HCT116 (cell line): ENCODE measurements around the gene ZNF862. TPM values are rescaled to one million over a fixed set of nuclear protein-coding genes. Genes with fewer than 3 reads are reported as not detected.

Source experiments
- ATAC-seq: fragments of 200-7000 bp; cut with Tn5 transposase; 2 replicates; pipeline ENCODE4 v1.9.1; 2020; ENCODE audit warnings: mild to moderate bottlenecking, moderate library complexity
- BruUV-seq: library from RNA; stranded (reverse); fragments of 400-500 nt; replicated peaks from 2 replicates; lab custom pipeline; 2021; lab: Mats Ljungman, UMichigan
- CTCF ChIA-PET: fragments of 300-600 bp; sonication (Branson Sonifier 250); formaldehyde crosslinking; loops from one replicate; lab custom pipeline; 2021; ENCODE audit warnings: antibody characterized with exemption; lab: Charles Lee
- POLR2A ChIA-PET: fragments of 300-600, 350-600 bp; sonication (Branson Sonifier 250); formaldehyde crosslinking; loops from one replicate; lab custom pipeline; 2021; ENCODE audit warnings: antibody characterized with exemption; lab: Charles Lee
- RAD21 ChIA-PET, 2 experiments: fragments of 300-600 bp; sonication (Branson Sonifier 250); formaldehyde crosslinking; loops; one replicate each; lab custom pipeline; 2023; ENCODE audit warnings: low total read pairs in 2 of 2; ENCODE audit not compliant: uncharacterized antibody in 2 of 2, unreplicated experiment in 2 of 2, low non-redundant PET in 1 of 2; lab: Charles Lee
- DNase-seq: peaks from one replicate; pipeline ENCODE4 v3.0.0-alpha.2; 2010; ENCODE audit warnings: low read depth, low spot score
- H2AFZ ChIP-seq: fragments of 200-600 bp; shearing (Covaris generic), sonication (generic); 2 replicates; pipeline ENCODE4 v1.6.1; 2017; ENCODE audit warnings: low read depth, mixed run types, mixed read lengths, antibody characterized with exemption, low read length; ENCODE audit not compliant: poor library complexity, severe bottlenecking
- H3K27ac ChIP-seq: 2 replicates; pipeline ENCODE4 v1.5.1; 2012; ENCODE audit warnings: low read depth, low read length
- H3K27me3 ChIP-seq: fragments of 200-600 bp; sonication (generic); 2 replicates; pipeline ENCODE4 v1.6.1; 2016; ENCODE audit warnings: mixed run types, low read length, mixed read lengths; ENCODE audit not compliant: insufficient read depth
- H3K36me3 ChIP-seq, 2 experiments: fragments of 200-500 bp in 1 of 2; fragments of 200-600 bp in 1 of 2; sonication (Bioruptor generic) in 1 of 2; sonication (generic) in 1 of 2; 2 replicates each; pipeline versions ENCODE4 v1.5.1 to v1.6.1; 2014 to 2016; ENCODE audit warnings: low read length in 2 of 2, inconsistent platforms in 1 of 2, mixed read lengths in 1 of 2, mixed run types in 1 of 2; ENCODE audit not compliant: insufficient read depth in 2 of 2, control insufficient read depth in 1 of 2
- H3K4me1 ChIP-seq, 2 experiments: fragments of 200-600 bp in 1 of 2; sonication (generic) in 1 of 2; 2 replicates each; pipeline versions ENCODE4 v1.5.1 to v1.6.1; 2012 to 2017; ENCODE audit warnings: low read length in 2 of 2, inconsistent platforms in 1 of 2, mild to moderate bottlenecking in 1 of 2, mixed read lengths in 1 of 2, mixed run types in 1 of 2, moderate library complexity in 1 of 2; ENCODE audit not compliant: insufficient read depth in 2 of 2, control insufficient read depth in 1 of 2
- H3K4me2 ChIP-seq: fragments of 200-600 bp; sonication (generic); 2 replicates; pipeline ENCODE4 v1.6.1; 2017; ENCODE audit warnings: mixed run types, low read length, mixed read lengths
- H3K4me3 ChIP-seq, 2 experiments: fragments of 200-600 bp in 1 of 2; sonication (generic) in 1 of 2; replicated peaks in 1 of 2; 2 replicates each; pipeline ENCODE4 v1.5.1; 2011 to 2016; ENCODE audit warnings: low read length in 2 of 2, control low read depth in 1 of 2, low read depth in 1 of 2, mild to moderate bottlenecking in 1 of 2, mixed read lengths in 1 of 2, mixed run types in 1 of 2
- H3K79me2 ChIP-seq: fragments of 200-600 bp; sonication (generic); 2 replicates; pipeline ENCODE4 v1.6.1; 2017; ENCODE audit warnings: mild to moderate bottlenecking, mixed run types, low read length, moderate library complexity, mixed read lengths; ENCODE audit not compliant: insufficient read depth
- H3K9ac ChIP-seq: fragments of 200-600 bp; sonication (generic); 2 replicates; pipeline ENCODE4 v1.6.1; 2016; ENCODE audit warnings: low read length, mixed read lengths
- H3K9me2 ChIP-seq: fragments of 200-600 bp; sonication (generic), shearing (Covaris generic); 2 replicates; pipeline ENCODE4 v1.6.1; 2017; ENCODE audit warnings: mixed run types, mild to moderate bottlenecking, moderate library complexity; ENCODE audit not compliant: insufficient read depth
- H3K9me3 ChIP-seq, 2 experiments: fragments of 200-500 bp in 1 of 2; fragments of 200-600 bp in 1 of 2; sonication (Bioruptor generic) in 1 of 2; sonication (generic) in 1 of 2; 2 replicates each; pipeline ENCODE4 v1.6.1; 2014 to 2017; ENCODE audit warnings: low read length in 2 of 2, mixed read lengths in 2 of 2, inconsistent platforms in 1 of 2, low read depth in 1 of 2, mild to moderate bottlenecking in 1 of 2, mixed run types in 1 of 2, moderate library complexity in 1 of 2; ENCODE audit not compliant: control insufficient read depth in 1 of 2, insufficient read depth in 1 of 2
- H4K20me1 ChIP-seq: fragments of 200-600 bp; sonication (generic), shearing (Covaris generic); 2 replicates; pipeline ENCODE4 v1.6.1; 2017; ENCODE audit warnings: mixed run types, mild to moderate bottlenecking, moderate library complexity; ENCODE audit not compliant: insufficient read depth
- CBX3 ChIP-seq: IDR thresholded peaks from 2 replicates; pipeline ENCODE4 v1.6.1; 2012; ENCODE audit warnings: low read depth
- CEBPB ChIP-seq: IDR thresholded peaks from 2 replicates; pipeline ENCODE4 v1.6.1; 2012; ENCODE audit warnings: low read depth
- EZH2phosphoT487 ChIP-seq: fragments of 200-600 bp; IDR thresholded peaks from 2 replicates; pipeline ENCODE4 v1.6.1; 2018; ENCODE audit warnings: antibody characterized with exemption, borderline replicate concordance
- JUND ChIP-seq: IDR thresholded peaks from 2 replicates; pipeline ENCODE4 v1.6.1; 2012
- POLR2AphosphoS5 ChIP-seq: IDR thresholded peaks from 2 replicates; pipeline ENCODE4 v1.6.1; 2011; ENCODE audit warnings: mild to moderate bottlenecking, low read depth, low read length, moderate library complexity
- SRF ChIP-seq: IDR thresholded peaks from 2 replicates; pipeline ENCODE4 v1.6.1; 2012; ENCODE audit warnings: low read depth
- ZFX ChIP-seq: fragments of 450-650 bp; IDR thresholded peaks from 2 replicates; pipeline ENCODE4 v1.6.1; 2017
- ZNF274 ChIP-seq: fragments of 200-500 bp; sonication (Bioruptor generic); IDR thresholded peaks from 2 replicates; pipeline ENCODE4 v1.6.1; 2014; ENCODE audit warnings: mild to moderate bottlenecking, low read depth, low read length, inconsistent platforms
- intact Hi-C: fragments of 100-400 bp; cut with micrococcal nuclease; formaldehyde crosslinking; loops from 2 replicates; pipeline ENCODE4 v1.10.0; 2022
- total RNA-seq: library from RNA; stranded (reverse); gene quantifications from one replicate; pipeline ENCODE4 v1.2.1, GENCODE V29; 2021; ENCODE audit not compliant: unreplicated experiment
- TF ChIP-seq, protein P1 (sequence below): IDR thresholded peaks from 2 replicates; pipeline ENCODE4 v1.6.1; 2012
- TF ChIP-seq, protein P2 (sequence below): IDR thresholded peaks from 2 replicates; pipeline ENCODE4 v1.6.1; 2012
- TF ChIP-seq, protein P3 (sequence below): IDR thresholded peaks from 2 replicates; pipeline ENCODE4 v1.6.1; 2011; ENCODE audit warnings: mild to moderate bottlenecking, low read length, moderate library complexity; ENCODE audit not compliant: insufficient replicate concordance; ENCODE audit errors: extremely low read depth

The ZNF862 gene
- total RNA-seq, 1 experiment from 2014 or later, result 8.5 TPM

DNA sequence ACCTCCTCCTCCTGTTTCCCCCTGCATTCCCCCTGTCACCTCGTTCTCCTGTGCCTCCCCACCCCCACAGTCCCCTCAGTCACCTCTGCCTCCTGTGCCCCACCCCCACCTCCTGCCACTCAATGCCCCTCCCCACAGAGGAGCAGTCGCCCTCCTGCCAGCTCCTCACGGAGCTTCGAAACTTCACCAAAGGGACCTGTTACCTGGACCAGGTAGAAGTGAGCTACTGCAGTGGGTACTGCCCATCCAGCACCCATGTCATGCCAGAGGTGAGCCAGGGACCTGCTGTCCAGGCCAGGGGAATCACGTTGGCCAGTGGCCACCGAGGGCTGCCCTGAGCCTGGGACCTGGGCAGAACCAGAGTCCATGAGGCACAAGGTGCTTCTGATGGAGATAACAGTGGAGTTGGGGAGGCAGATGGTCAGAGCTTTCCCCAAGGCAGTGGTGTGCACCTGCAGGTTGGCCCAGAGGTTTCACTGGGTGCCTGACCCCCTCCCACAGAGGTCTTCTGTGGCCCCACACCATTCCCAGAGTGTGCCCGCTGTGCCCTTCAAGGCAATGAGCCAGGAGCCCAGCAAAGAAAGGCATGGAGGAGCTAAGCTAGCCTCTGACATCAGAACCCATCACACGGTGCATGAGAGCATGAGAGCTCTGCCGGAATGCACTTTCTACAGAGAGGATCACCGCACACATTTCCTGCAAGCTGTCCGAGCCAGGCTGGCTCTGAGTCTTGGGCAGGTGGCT lies 7.0 kb upstream of the ZNF862 start:
- ChIA-PET RAD21 (no interaction called here), POLR2A (no interaction called here), CTCF (no interaction called here)
- H3K27ac ChIP-seq, result no peak overlapping the region
- H4K20me1 ChIP-seq, result no peaks in the 10 kb centered on the region
- H3K4me2 ChIP-seq, result no peak overlapping the region
- no peaks in the 10 kb centered on the region for H3K36me3 ChIP-seq
- no peak overlapping the region for H2AFZ ChIP-seq
- H3K9ac ChIP-seq, result no peak overlapping the region
- H3K4me1 ChIP-seq, result no peaks in the 10 kb centered on the region
- no peaks in the 10 kb centered on the region for H3K9me2 ChIP-seq
- BruUV-seq, result no TSS peak
- ATAC-seq, result no peak
- H3K27me3 ChIP-seq, result 0 out of 2 replicates have a peak, but pooled peaks cover 11% of the 10 kb centered on the region
- TF ChIP-seq CEBPB, result no peak
- TF ChIP-seq, all 23 proteins: peak for 0
- intact Hi-C loops, result no loop called here
- Histone ChIP-seq H3K79me2 (no peaks in the 10 kb centered on the region), H3K9me3 (no peaks in the 10 kb centered on the region), H3K4me3 (no peak overlapping the region)
- no peak for DNase-seq

DNA sequence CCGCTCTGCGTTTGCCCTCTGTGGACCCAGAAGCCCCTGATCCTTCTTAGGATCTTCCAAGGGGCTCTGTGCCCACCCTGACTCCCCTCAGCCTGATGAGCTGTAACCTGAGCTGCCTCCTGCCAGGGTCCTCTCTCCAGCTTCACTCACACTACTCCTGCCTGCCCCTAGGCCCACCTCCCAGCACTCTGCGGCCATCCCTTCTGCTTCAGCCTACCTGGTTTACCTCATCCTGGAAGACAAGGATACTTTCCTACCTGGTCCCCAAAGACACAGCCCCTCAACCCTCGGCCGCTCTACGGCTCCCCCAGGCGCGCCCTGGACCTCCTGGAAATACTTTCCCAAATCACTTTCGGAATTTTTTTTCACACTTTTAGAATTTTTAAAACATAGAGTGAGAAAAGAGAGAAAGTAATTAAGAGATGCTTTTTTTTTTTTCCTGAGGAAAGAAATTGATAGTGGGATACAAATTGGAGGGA lies 6.4 kb upstream of the ZNF862 start:
- H3K36me3 ChIP-seq, result no peaks in the 10 kb centered on the region
- H3K4me2 ChIP-seq, result no peak overlapping the region
- H3K4me3 ChIP-seq, result no peak overlapping the region
- DNase-seq (no peak), ATAC-seq (no peak)
- no peak overlapping the region for H3K9ac ChIP-seq
- no peaks in the 10 kb centered on the region for H3K9me2 ChIP-seq
- ChIA-PET RAD21 (no interaction called here), CTCF (no interaction called here), POLR2A (no interaction called here)
- 0 out of 2 replicates have a peak, but pooled peaks cover 11% of the 10 kb centered on the region for H3K27me3 ChIP-seq
- no peaks in the 10 kb centered on the region for H4K20me1 ChIP-seq
- no peak for TF ChIP-seq CEBPB
- TF ChIP-seq POLR2AphosphoS5, result no peak
- TF ChIP-seq ZFX, result no peak
- TF ChIP-seq CBX3, result no peak
- TF ChIP-seq, protein P1, sequence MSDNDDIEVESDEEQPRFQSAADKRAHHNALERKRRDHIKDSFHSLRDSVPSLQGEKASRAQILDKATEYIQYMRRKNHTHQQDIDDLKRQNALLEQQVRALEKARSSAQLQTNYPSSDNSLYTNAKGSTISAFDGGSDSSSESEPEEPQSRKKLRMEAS, result no peak
- no peak for TF ChIP-seq JUND
- TF ChIP-seq, protein P2, sequence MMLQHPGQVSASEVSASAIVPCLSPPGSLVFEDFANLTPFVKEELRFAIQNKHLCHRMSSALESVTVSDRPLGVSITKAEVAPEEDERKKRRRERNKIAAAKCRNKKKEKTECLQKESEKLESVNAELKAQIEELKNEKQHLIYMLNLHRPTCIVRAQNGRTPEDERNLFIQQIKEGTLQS, result no peak
- TF ChIP-seq ZNF274, result no peak
- TF ChIP-seq, protein P3, sequence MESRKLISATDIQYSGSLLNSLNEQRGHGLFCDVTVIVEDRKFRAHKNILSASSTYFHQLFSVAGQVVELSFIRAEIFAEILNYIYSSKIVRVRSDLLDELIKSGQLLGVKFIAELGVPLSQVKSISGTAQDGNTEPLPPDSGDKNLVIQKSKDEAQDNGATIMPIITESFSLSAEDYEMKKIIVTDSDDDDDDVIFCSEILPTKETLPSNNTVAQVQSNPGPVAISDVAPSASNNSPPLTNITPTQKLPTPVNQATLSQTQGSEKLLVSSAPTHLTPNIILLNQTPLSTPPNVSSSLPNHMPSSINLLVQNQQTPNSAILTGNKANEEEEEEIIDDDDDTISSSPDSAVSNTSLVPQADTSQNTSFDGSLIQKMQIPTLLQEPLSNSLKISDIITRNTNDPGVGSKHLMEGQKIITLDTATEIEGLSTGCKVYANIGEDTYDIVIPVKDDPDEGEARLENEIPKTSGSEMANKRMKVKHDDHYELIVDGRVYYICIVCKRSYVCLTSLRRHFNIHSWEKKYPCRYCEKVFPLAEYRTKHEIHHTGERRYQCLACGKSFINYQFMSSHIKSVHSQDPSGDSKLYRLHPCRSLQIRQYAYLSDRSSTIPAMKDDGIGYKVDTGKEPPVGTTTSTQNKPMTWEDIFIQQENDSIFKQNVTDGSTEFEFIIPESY, result no peak
- TF ChIP-seq EZH2phosphoT487, result no peak
- TF ChIP-seq SRF, result no peak
- BruUV-seq, result no TSS peak
- H3K9me3 ChIP-seq, result no peaks in the 10 kb centered on the region
- intact Hi-C loops, result no loop called here
- H3K79me2 ChIP-seq, result no peaks in the 10 kb centered on the region
- no peak overlapping the region for H3K27ac ChIP-seq
- H3K4me1 ChIP-seq, result no peaks in the 10 kb centered on the region
- H2AFZ ChIP-seq, result no peak overlapping the region
